Fibroblast of gingiva (primary cell): ENCODE data around the gene SEL1L.
A peak's percentile ranks its signal among the peaks of the same experiment; 100 is the strongest.
"Not testable (repeated sequence)": the region's sequence is repeated elsewhere in the genome, so short reads cannot be mapped to it uniquely, and the experiment has no call there.

Experiments
- DNase-seq: peaks from one replicate; pipeline ENCODE4 v3.0.0-alpha.2; 2011; ENCODE audit warnings: low read depth

SEL1L gene

DNA sequence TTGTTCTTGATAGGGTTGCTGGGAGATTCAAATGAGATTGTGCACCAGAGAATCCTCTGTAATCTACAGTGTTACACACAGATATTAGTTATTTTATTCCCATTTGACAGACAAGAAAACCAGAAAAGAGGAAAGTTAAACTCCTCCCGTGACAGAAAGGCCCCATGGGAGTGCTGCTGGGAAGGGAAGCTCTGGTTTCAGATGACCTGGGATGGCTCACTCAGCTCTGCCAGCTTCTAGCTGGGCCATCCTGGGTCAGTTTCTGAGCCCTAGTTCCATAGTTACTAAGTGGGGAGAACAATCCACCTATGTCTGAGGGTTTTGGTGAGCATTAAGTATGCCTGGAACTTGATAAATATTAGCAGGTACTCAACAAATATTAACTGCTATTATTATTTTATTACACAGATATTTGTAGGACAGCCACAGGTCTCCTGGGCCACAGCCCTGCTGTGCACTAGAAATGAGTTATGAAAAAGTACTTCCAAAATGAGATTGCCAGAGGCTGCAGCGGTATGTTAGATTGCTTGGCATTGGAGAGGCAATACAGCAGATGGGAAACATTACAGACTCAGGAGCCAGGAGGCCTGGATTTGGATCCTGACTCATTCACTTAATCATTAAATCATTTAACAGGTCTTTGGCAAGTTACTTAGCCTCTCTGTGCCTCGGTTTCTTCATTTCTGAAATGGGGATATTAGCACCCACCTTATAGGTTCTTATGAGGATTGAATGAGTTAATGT is 86.5 kb downstream of the SEL1L start:
- peak; percentile 66 for DNase-seq

GRCh38 chr14:81446279-81447007 is 87.2 kb downstream of the SEL1L start:
- no peak for DNase-seq

DNA sequence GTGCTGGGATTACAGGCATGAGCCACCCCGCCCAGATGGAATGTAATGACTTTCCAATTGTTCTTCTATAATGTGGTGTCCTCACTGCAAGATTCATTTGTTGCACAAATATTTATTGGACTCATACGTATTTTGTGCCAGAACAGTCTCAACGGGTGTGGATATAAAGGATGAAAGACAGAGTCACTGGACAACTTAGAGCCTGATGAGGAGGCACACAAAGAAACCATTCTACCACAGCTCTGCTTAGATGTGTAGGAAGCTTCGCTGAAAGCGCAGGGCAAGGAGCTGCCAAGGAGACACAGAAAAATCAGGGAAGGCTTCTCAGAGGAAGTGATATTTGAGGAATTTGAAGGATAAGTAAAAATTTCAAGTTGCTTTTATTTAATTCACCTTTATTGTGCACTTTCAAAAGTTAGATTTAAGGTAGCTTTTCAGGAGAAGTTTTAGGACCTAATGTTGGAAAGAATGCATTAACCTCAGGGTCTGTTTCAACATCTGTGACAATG is 92.0 kb downstream of the SEL1L start:
- no peak for DNase-seq

DNA sequence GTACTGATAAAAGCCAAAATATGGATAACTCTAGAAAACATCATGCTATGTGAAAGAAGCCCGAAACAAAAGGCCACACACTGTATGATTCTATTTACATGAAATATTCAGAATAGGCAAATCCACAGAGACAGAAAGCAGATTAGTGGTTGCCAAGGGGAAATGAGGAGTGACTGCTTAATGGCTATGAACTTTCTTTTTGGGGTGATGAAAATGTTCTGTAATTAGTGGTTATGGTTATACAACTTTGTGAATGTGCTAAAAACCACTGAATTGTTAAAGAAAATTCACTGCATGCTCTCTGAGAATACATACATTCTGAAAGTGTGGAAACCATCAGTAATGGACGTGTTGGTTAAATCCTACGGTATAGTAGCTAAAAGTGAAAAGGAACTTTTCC is 93.6 kb downstream of the SEL1L start:
- no peak for DNase-seq

DNA sequence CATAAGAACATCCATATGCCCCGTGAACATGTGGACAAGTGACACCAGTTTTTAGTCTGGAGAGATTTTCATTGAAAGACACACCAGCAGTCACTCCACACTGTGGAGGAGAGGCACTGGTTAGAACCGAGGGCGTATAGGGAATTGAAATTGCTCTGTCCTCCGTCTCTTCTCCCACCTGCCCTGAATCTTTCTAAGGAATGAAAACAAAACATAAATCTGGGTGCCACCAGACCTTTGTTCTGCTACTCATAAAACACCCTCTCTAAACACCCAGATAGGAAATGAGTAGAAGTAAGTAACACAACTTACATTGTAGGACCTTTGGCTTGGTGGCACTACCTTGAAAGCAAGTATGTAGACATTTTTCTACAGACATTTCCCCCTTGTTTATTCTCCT is 96.4 kb downstream of the SEL1L start:
- DNase-seq: no peak

DNA sequence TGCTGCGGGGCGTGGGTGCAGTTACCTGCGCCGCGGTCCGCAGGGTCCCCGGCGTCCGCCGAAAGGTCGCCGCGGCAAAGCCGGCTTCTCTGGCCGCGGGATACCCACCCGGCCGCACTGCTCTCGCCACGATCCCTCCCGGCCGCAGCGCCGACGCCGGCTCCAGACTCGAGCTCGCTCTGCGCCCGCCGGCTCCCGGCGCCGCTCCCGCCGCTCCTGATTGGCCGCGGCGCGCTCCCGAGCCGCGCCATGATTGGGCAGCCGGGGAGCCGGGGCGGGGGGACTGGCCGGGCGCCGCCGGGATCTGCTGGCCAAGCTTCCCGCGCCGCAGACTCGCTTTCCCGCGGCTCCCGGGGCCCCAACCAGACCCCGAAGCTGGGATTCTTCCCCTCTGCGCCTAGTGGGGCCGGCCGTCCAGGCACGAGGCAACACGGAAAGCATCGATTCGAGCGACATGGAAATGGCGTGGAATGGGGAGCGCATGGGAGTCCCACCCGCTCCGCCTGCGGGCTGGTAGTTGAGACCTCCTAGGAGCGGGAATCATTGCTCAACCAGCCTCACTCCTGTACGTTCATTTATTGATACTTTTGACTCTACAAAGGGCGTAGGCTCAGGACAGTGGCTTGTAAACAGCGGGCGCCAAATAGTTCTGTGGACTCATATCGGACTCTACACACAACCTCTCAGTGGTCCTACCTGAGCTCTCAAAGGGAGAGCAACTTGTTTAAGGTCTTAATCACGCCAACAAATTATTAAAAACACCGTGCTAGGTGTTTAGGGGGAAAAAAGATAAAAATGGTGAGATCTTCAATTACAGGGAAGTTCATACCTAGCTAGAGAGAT is 97.1 kb downstream of the SEL1L start:
- DNase-seq: peak; percentile 59

DNA sequence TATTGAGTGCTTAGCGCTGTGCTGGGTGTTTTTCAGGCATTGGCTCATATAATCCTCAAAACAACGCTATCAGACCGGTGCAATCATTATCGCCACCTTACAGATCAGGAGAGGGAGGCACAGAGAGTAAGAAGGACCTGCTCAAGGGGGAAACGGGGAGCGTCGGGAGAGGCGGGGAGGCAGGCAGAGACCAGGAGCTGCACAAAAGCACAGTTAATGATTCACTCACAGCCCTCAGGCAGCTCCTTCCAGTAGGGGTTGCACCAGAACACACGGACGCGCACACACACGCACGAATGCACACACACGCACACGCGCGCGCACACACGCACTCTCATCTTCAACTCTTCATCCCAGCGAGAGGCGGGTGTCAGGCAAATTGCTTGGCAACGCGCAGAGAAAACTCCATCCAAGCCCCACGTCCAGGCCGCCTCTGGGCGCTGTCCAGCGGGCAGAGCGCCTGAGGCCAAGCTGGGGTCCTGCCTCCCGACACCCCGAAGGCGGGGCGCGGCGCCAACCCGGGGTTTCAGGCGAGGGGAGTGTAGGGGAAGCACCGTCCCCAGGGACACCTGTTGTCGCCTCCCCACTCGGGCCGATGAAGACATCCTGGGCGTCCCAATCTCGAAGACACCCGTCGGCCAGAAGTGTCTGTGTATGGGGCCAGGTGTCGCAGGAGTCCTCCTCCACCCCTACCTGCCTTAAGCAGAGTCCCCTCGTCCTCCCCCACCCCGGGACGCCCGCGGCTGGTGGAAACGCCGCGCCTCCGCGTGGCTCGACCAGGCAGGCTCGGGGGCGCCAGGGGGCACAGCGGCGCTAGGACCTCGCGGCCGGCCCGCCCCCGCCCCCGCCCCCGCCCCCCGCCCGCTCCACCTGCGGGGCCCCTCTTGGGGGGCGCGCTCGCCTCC is 98.0 kb downstream of the SEL1L start:
- DNase-seq: peak; percentile 32

DNA sequence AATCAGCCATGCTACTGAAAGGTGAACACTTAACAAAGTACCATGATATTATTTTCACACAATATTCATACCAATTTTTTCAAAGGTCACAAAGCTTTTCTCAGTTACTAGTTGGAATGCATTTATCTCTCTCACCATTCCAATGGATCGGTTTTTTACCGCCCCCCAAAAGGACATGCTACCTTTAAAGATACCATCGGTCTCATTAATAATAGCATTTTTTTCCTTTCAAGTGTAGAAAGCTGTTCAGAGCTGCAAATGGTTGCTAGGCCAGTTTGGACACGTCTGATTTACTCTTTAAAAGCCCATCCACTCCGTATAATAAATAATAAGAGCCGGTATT is 98.6 kb downstream of the SEL1L start:
- DNase-seq: no peak

- no peak for DNase-seq
Measured at GRCh38 chr14:81434230-81434629, 99.4 kb downstream of the SEL1L start.

GRCh38 chr14:81433378-81433777 is 100.3 kb downstream of the SEL1L start:
- no peak for DNase-seq

DNA sequence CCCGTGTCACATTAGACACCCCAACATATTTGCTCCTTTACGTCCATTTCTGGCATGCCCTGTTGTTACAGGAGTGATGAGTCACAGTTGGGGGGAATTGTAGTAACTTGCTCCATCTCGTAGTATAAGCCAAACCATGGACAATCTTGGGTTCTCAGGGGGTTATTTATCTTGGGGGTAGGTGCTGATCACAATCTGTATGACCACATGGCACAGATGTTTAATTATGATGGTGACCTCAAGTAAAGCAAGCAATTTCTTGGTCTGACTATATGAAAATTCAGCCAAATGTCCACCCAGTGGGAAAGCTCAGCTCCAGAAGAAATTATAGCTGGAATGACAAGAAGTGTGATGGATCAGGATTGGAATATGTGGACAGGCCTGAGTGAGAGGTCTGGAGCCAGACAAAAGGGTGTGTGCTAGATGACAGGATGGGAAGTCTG is 101.4 kb downstream of the SEL1L start:
- no peak for DNase-seq

DNA sequence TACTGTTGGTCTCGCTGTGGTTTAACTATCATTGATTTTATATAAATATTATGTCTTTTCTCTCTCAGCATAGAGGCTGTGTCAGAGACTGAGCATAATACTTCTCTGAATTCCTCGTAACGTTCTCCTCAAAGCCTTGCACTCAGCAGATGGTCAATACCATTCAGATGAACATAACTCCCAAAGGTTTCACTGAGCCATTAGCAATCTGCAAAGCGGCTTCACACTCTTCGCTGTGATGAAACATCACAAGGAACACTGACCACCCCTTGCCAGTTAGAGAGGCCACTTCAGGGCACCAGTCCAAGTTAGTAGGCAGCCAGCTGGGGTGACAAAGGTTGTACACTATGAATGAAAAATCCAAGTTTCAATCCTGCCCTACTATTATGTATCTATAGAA is 103.4 kb downstream of the SEL1L start:
- DNase-seq: no peak

DNA sequence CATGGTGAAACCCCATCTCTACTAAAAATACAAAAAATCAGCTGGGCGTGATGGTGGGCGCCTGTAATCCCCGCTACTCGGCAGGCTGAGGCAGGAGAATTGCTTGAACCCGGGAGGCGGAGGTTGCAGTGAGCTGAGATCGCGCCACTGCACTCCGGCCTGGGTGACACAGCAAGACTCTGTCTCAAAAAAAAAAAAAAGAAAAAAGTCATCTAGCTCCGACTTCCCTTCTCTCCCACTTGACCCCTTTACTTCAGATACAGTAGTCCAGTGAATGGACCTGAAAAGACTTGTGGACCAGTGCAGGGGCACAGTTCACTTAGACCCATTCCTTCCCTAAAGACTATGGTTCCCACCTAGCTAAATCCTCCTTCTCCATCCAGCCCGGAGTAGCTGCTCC is 103.9 kb downstream of the SEL1L start:
- DNase-seq: not testable (repeated sequence)

DNA sequence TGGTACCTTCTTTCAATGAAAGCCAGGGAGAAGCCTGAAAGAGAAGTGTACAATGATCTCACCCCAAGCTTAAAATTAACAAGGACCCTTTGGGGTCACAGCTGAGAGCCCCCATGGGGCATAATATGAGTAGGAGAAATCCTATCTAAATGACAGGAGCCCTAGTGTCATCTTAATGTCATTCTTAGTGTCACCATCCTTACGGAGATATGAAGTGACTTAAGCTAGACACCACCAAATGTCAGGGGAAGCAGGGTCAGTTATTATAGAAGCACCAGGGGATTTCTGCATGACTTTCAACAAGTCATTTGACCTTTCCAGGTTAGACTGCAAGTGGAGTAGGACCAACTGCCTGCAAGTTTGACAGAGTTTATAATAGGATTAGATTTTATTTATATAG is 104.6 kb downstream of the SEL1L start:
- no peak for DNase-seq

DNA sequence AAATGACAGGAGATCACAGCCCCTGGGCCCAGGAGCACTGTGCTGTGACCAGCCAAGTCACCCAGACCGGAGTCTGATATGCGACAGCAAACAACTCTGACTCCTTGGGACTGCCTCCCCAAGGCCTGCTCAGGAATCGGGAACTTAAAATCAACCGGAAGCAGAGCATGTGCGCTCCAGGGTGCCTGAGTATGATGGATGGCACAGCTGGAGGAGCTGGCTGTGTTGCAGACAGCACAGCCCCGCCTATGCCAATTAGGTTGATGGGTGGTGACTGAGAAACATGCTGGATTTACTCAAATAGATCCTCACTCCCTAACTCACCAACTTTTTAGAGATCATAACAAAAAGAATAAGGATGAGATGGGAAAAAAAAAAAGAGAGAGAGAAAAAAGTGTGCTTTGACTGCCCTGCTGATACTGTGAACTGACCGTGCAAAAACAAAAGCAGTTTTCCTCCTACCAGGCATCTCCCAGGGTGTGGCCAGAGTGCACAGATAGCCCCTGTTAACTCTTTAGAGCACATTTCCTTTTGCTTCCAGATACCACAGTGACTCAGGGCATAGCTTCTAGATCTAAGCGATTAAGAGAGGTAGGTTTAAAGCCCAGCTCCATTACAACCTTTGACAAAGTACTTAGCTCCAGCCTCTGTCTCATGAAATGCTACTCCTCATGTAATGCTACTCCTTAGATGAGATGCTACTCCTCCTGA is 106.2 kb downstream of the SEL1L start:
- DNase-seq: no peak

DNA sequence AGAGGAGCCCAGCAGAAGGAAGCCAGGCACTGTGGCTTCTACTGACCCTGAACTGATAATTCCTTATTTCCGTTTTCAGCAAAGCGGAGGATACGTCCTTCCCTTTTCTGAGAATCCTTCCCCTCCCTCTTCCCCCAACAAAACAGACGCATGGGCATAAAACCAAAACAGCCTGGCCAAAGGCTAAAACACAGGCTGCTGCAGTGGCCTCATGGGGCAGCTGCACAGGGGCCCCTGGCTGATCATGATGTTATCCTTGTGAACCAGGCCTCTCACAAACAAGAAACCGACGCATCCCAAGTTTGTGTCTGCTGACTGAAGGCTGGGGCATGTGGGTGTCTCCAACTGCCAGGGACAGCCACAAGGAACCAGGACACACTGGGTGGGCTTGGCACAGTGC is 110.1 kb downstream of the SEL1L start:
- no peak for DNase-seq
